ENCODE data around the gene NHLRC2.

NHLRC2 gene

DNA sequence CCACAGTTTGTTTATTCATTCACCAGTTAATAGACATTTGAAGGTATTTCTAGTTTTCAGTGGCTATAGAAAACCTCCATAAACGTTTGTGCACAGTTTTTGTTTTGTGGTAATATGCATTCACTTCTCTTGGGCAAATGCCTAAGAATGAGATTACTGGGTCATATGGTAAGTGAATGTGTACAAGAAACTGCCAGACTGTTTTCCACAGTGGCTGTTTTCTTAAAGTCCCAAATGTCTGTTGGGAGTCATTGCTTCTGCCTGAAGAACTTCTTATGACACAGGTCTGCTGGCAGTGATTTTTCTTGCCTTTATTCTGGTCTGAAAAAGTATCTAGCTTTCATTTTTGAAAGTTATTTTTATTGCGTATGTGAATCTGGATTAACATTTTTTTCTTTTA is 35.5 kb downstream of the NHLRC2 start:
- ChIA-PET CTCF (no interaction called here), POLR2A (no interaction called here)
- TF ChIP-seq, protein P1, sequence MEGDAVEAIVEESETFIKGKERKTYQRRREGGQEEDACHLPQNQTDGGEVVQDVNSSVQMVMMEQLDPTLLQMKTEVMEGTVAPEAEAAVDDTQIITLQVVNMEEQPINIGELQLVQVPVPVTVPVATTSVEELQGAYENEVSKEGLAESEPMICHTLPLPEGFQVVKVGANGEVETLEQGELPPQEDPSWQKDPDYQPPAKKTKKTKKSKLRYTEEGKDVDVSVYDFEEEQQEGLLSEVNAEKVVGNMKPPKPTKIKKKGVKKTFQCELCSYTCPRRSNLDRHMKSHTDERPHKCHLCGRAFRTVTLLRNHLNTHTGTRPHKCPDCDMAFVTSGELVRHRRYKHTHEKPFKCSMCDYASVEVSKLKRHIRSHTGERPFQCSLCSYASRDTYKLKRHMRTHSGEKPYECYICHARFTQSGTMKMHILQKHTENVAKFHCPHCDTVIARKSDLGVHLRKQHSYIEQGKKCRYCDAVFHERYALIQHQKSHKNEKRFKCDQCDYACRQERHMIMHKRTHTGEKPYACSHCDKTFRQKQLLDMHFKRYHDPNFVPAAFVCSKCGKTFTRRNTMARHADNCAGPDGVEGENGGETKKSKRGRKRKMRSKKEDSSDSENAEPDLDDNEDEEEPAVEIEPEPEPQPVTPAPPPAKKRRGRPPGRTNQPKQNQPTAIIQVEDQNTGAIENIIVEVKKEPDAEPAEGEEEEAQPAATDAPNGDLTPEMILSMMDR (IDR thresholded peaks at IDR 0.05; ENCODE audit: insufficient read depth, low read length, missing control alignments) = no peak
- DNase-seq (ENCODE audit: low read depth, low spot score) = no peak
- no peak overlapping the region for H3K4me3 ChIP-seq (ENCODE audit: low read depth, low read length)

- ChIA-PET CTCF (interaction anchor here (0.7 kb wide), 1 partner anchor 211 kb away, joined by 4 read pairs; no protein-coding TSS in a partner anchor), POLR2A (no interaction called here)
- TF ChIP-seq, protein P1 (IDR thresholded peaks at IDR 0.05; ENCODE audit: insufficient read depth, low read length, missing control alignments) = no peak
- H3K4me3 ChIP-seq (ENCODE audit: low read depth, low read length) = no peak overlapping the region
- DNase-seq (ENCODE audit: low read depth, low spot score) = no peak
These were observed 36.3 kb downstream of the NHLRC2 start for GRCh38 chr10:113890769-113891168.

DNA sequence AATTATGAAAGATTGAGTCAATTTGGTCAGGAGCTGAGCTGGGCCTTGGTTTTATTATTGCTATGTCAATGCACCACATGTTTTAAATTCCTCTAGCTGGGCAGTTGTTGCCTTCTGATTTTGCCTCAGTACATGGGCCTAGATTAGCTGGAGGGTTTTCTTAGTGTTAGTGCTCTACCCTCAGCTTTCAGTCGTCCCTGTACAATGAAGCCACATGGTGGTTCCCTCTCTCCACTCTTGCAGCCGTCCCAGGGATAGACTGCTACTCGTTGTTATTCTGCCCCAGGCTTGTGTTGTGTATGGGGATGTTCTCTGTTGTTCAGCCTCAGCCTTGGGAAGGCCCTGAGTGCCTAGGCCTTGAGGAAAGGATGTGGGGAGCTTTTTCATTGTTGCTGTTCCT is 37.0 kb downstream of the NHLRC2 start:
- ChIA-PET POLR2A (interaction anchor here (0.6 kb wide), 1 partner anchor 23 kb away, joined by 3 read pairs; no protein-coding TSS in a partner anchor), CTCF (interaction anchor here (0.6 to 0.7 kb wide), 2 partner anchors 16 to 210 kb away, joined by 4 read pairs; no protein-coding TSS in a partner anchor)

DNA sequence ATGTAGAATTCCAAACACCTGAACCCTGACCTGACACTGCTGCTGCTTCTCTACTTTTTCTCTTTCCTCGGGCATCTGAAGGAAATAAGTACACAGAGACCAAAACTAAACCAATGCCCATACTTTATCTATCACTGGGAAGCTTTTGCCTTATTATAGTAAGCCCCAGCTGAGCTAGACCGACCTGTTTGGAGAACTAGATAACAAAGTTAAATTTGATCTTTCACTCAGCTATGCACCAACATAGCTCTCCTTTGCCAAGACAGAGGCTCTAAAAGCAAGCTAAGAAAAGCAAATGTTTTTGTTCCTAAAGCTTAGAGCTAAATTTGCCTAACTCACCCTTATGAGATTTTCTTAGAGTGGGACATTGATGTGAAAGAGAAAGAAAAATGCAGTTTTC is 39.1 kb downstream of the NHLRC2 start:
- ChIA-PET POLR2A (no interaction called here), CTCF (interaction anchor here (1.0 kb wide), 1 partner anchor 210 kb away, joined by 3 read pairs; no protein-coding TSS in a partner anchor)
- TF ChIP-seq, protein P1 (IDR thresholded peaks at IDR 0.05; ENCODE audit: insufficient read depth, low read length, missing control alignments) = no peak
- DNase-seq (ENCODE audit: low read depth, low spot score) = no peak
- H3K4me3 ChIP-seq (ENCODE audit: low read depth, low read length) = no peak overlapping the region

More for the DNA sequence above, 37.0 kb downstream of the NHLRC2 start:
- TF ChIP-seq, protein P1 (IDR thresholded peaks at IDR 0.05; ENCODE audit: insufficient read depth, low read length, missing control alignments) = no peak
- no peak overlapping the region for H3K4me3 ChIP-seq (ENCODE audit: low read depth, low read length)
- no peak for DNase-seq (ENCODE audit: low read depth, low spot score)

- no peak overlapping the region for H3K4me3 ChIP-seq (ENCODE audit: low read depth, low read length)
- ChIA-PET CTCF (no interaction called here), POLR2A (no interaction called here)
- no peak for DNase-seq (ENCODE audit: low read depth, low spot score)
- TF ChIP-seq, protein P1 (IDR thresholded peaks at IDR 0.05; ENCODE audit: insufficient read depth, low read length, missing control alignments) = no peak
These were observed 40.1 kb downstream of the NHLRC2 start for GRCh38 chr10:113894581-113894980.

GRCh38 chr10:113895018-113895417 is 40.6 kb downstream of the NHLRC2 start:
- H3K4me3 ChIP-seq (ENCODE audit: low read depth, low read length) = no peak overlapping the region
- TF ChIP-seq, protein P1 (IDR thresholded peaks at IDR 0.05; ENCODE audit: insufficient read depth, low read length, missing control alignments) = no peak
- CTCF ChIA-PET = no interaction called here
- no peak for DNase-seq (ENCODE audit: low read depth, low spot score)
- POLR2A ChIA-PET = interaction anchor here (0.7 kb wide), 1 partner anchor 214 kb away, joined by 3 read pairs; no protein-coding TSS in a partner anchor

All from AG04449 (cell line).